HepG2 (cell line): ENCODE results near the gene ZNF23. TPM values are rescaled to one million over a fixed set of nuclear protein-coding genes. Genes with fewer than 3 reads are reported as not detected.

Experiments used
- ARID4A ChIP-seq: sonication (generic); formaldehyde crosslinking; IDR thresholded peaks from 2 replicates; pipeline ENCODE4 v1.5.0; 2020; ENCODE audit warnings: mild to moderate bottlenecking, missing genetic modification reagents, borderline replicate concordance
- CENPBD1 ChIP-seq: sonication (generic); formaldehyde crosslinking; IDR thresholded peaks from 2 replicates; pipeline ENCODE4 v1.8.0; 2022; ENCODE audit warnings: missing genetic modification reagents, low read depth, mild to moderate bottlenecking, borderline replicate concordance
- JARID2 ChIP-seq: sonication (generic); formaldehyde crosslinking; IDR thresholded peaks from 2 replicates; pipeline ENCODE4 v1.8.1; 2023; ENCODE audit warnings: missing genetic modification reagents, inconsistent platforms; ENCODE audit not compliant: insufficient replicate concordance
- KDM6A ChIP-seq: IDR thresholded peaks from 2 replicates; pipeline ENCODE4 v1.6.1; 2016; ENCODE audit warnings: low read depth
- MXD3 ChIP-seq: IDR thresholded peaks from 2 replicates; pipeline ENCODE4 v1.6.1; 2016; ENCODE audit warnings: mild to moderate bottlenecking, missing biosample characterization, missing genetic modification reagents
- MYC ChIP-seq: sonication (generic); formaldehyde crosslinking; IDR thresholded peaks from 2 replicates; pipeline ENCODE4 v1.9.0; 2021; ENCODE audit warnings: missing genetic modification reagents, borderline replicate concordance
- MZF1 ChIP-seq: sonication (generic); formaldehyde crosslinking; IDR thresholded peaks from 2 replicates; pipeline ENCODE4 v1.8.1; 2023; ENCODE audit warnings: mild to moderate bottlenecking, missing genetic modification reagents, borderline replicate concordance
- SNAPC5 ChIP-seq: sonication (generic); formaldehyde crosslinking; IDR thresholded peaks from 2 replicates; pipeline ENCODE4 v1.8.1; 2023; ENCODE audit warnings: mild to moderate bottlenecking, missing genetic modification reagents, borderline replicate concordance
- SP2 ChIP-seq: sonication (generic); formaldehyde crosslinking; IDR thresholded peaks from 2 replicates; pipeline ENCODE4 v1.5.1; 2020; ENCODE audit warnings: mild to moderate bottlenecking, missing genetic modification reagents
- TBX3 ChIP-seq: fragments of 450-650 bp; IDR thresholded peaks from 2 replicates; pipeline ENCODE4 v1.6.1; 2017; ENCODE audit warnings: antibody characterized with exemption, mild to moderate bottlenecking, inconsistent platforms, borderline replicate concordance
- ZHX1 ChIP-seq: sonication (generic); formaldehyde crosslinking; IDR thresholded peaks from 2 replicates; pipeline ENCODE4 v1.8.1; 2022; ENCODE audit warnings: low read depth, mild to moderate bottlenecking, missing genetic modification reagents
- ZMYM3 ChIP-seq: sonication (generic); formaldehyde crosslinking; IDR thresholded peaks from 2 replicates; pipeline ENCODE4 v1.5.1; 2020; ENCODE audit warnings: mild to moderate bottlenecking, missing genetic modification reagents
- ZNF501 ChIP-seq: sonication (generic); formaldehyde crosslinking; IDR thresholded peaks from 2 replicates; pipeline ENCODE4 v1.5.1; 2020; ENCODE audit warnings: mild to moderate bottlenecking, moderate library complexity, missing genetic modification reagents
- ZNF768 ChIP-seq: sonication (generic); formaldehyde crosslinking; IDR thresholded peaks from 2 replicates; pipeline ENCODE4 v1.4.0; 2020; ENCODE audit warnings: missing genetic modification reagents
- ZSCAN31 ChIP-seq: sonication (generic); formaldehyde crosslinking; IDR thresholded peaks from 2 replicates; pipeline ENCODE4 v1.5.0; 2020; ENCODE audit warnings: low read depth, mild to moderate bottlenecking, missing genetic modification reagents
- polyA plus RNA-seq, 8 experiments: library from polyadenylated mRNA; depleted of rRNA in 3 of 8; stranded (reverse) in 7 of 8; unstranded in 1 of 8; fragments of >200 nt; fragmentation: Illumina TruSeq in 4 of 8; extraction: Trizol in 4 of 8; gene quantifications; 2 replicates each; pipeline versions ENCODE4 v1.2.1 to v1.2.3, GENCODE V29; 2011 to 2016; ENCODE audit warnings: low read depth in 4 of 8, missing spikeins in 1 of 8, mixed read lengths in 1 of 8; ENCODE audit not compliant: insufficient read depth in 1 of 8
- total RNA-seq, 5 experiments: library from RNA; depleted of rRNA; stranded (reverse); fragments of >200 nt; fragmentation: Illumina TruSeq; extraction: Trizol; gene quantifications; 2 replicates each; pipeline ENCODE4 v1.2.3, GENCODE V29; 2016; ENCODE audit warnings: low read depth in 1 of 5
- TF ChIP-seq, protein P1 (sequence below): sonication (generic); formaldehyde crosslinking; IDR thresholded peaks from 2 replicates; pipeline ENCODE4 v1.4.0; 2020; ENCODE audit warnings: low read depth, mild to moderate bottlenecking, missing genetic modification reagents
- TF ChIP-seq, protein P2 (sequence below), 2 experiments: sonication (generic) in 1 of 2; formaldehyde crosslinking in 1 of 2; IDR thresholded peaks; 2 replicates each; pipeline versions ENCODE4 v1.4.0 to v1.6.1; 2018 to 2020; ENCODE audit warnings: missing genetic modification reagents in 2 of 2, borderline replicate concordance in 1 of 2, low read depth in 1 of 2, mild to moderate bottlenecking in 1 of 2, missing biosample characterization in 1 of 2

Gene ZNF23
- total and polyA plus RNA-seq, 2 of the 13 experiments (the other 11 are each of a cell fraction or from before 2014, with no cell fraction given): 8.6 to 12.2 TPM

DNA sequence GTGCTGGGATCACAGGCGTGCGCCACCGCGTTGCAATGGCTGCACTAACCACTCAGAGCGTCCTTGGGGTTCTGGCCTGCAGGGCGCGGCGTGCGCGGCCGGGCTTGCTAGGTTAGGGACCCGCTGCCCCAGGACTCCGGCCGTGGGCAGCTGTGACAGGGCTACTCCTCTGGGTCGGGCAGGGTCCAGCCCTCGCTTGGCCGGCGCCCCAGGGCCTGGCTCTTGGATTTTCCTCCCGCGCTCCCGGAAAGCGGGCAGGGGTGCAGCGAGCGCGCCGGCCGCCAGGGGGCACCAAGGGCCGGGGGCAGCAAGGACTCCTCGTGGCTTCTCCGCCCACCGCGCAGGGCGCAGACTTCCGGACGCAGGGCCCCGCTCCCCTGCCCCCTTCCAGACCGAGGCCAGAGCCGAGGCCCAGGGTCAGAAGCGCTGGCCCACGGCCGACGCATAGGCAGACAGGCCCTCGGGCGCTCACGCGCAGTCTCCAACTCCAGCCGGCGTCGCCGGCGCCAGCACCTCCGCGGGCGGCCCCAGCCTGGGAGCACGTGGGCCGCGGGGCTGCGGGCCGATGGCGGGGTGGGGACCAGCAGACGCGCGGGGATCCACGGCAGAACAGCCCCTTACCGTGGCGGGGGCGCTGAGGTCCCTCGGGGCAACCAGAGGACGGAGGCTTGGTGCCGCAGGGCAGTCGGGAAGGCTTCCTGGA, 20.5 kb downstream of the ZNF23 start (continued):
- no peak for TF ChIP-seq TBX3
- no peak for TF ChIP-seq ARID4A
- TF ChIP-seq ZMYM3 (CRISPR knock-in tag): peak; percentile 11; the same call in 1 of the 2 replicates
- no peak for TF ChIP-seq ZSCAN31
- TF ChIP-seq ZNF501 (CRISPR knock-in tag): peak; percentile 65; the same call in 1 of the 2 replicates
- TF ChIP-seq SNAPC5 (CRISPR knock-in tag): no peak
- TF ChIP-seq KDM6A (CRISPR knock-in tag): no peak
- TF ChIP-seq ZHX1 (CRISPR knock-in tag): peak; percentile 89
- no peak for TF ChIP-seq CENPBD1 (CRISPR knock-in tag)
- TF ChIP-seq MYC (CRISPR knock-in tag): peak; percentile 60; the same call in 1 of the 2 replicates
- TF ChIP-seq, protein P1, sequence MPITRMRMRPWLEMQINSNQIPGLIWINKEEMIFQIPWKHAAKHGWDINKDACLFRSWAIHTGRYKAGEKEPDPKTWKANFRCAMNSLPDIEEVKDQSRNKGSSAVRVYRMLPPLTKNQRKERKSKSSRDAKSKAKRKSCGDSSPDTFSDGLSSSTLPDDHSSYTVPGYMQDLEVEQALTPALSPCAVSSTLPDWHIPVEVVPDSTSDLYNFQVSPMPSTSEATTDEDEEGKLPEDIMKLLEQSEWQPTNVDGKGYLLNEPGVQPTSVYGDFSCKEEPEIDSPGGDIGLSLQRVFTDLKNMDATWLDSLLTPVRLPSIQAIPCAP (CRISPR knock-in tag): no peak
- peak; percentile 40; the same call in 1 of the 2 replicates for TF ChIP-seq ZNF768 (CRISPR knock-in tag)
- TF ChIP-seq SP2 (CRISPR knock-in tag): 0 out of 2 replicates have a peak, but pooled peaks have one; percentile 20
- no peak for TF ChIP-seq MZF1
- no peak for TF ChIP-seq MXD3
- TF ChIP-seq, protein P2, sequence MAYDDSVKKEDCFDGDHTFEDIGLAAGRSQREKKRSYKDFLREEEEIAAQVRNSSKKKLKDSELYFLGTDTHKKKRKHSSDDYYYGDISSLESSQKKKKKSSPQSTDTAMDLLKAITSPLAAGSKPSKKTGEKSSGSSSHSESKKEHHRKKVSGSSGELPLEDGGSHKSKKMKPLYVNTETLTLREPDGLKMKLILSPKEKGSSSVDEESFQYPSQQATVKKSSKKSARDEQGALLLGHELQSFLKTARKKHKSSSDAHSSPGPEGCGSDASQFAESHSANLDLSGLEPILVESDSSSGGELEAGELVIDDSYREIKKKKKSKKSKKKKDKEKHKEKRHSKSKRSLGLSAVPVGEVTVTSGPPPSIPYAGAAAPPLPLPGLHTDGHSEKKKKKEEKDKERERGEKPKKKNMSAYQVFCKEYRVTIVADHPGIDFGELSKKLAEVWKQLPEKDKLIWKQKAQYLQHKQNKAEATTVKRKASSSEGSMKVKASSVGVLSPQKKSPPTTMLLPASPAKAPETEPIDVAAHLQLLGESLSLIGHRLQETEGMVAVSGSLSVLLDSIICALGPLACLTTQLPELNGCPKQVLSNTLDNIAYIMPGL (CRISPR knock-in tag; IDR thresholded peaks at IDR 0.05; ENCODE audit: borderline replicate concordance in 1 of 2, low read depth in 1 of 2): 0 out of 4 replicates have a peak, but pooled peaks of 1 of the 2 experiments have one; percentile 34
- TF ChIP-seq JARID2 (CRISPR knock-in tag): no peak
